ENCODE measurements around the gene UGCG. TPM values are rescaled to one million over a fixed set of nuclear protein-coding genes. Genes with fewer than 3 reads are reported as not detected.

UGCG gene
- total and polyA plus RNA-seq, 7 donors, result 7.2 to 74.6 (median 17.6) TPM

- Histone ChIP-seq H3K4me3 (no peak overlapping the region), H3K27me3 (ENCODE audit: insufficient read depth in 3 of 3, low read length in 2 of 3) (no peaks in the 10 kb centered on the region), H3K36me3 (ENCODE audit: insufficient read depth in 1 of 2, low read depth in 1 of 2) (no peaks in the 10 kb centered on the region), H3K9me3 (no peaks in the 10 kb centered on the region), H3K27ac (no peak overlapping the region), H3K4me1 (peaks cover 6% of the 10 kb centered on the region)
- WGBS, 3 donors, result 24 to 33% (median 24%) methylated on average over 12 of the region's 12 CpGs
- intact Hi-C loops (cut with DNase I), result no loop called here
- ATAC-seq (peak in 3 of 4 donors; percentile 67 to 80 (median 70)), DNase-seq (no peak)
- TF ChIP-seq CTCF (IDR thresholded peaks at IDR 0.05), result no peak
Measured at GRCh38 chr9:111974092-111974681, 77.6 kb downstream of the UGCG start.

- Histone ChIP-seq H3K27me3 (ENCODE audit: insufficient read depth in 3 of 3, low read length in 2 of 3) (no peaks in the 10 kb centered on the region), H3K4me1 (peaks cover 6% of the 10 kb centered on the region), H3K27ac (no peak overlapping the region), H3K9me3 (no peaks in the 10 kb centered on the region), H3K4me3 (no peak overlapping the region), H3K36me3 (ENCODE audit: insufficient read depth in 1 of 2, low read depth in 1 of 2) (no peaks in the 10 kb centered on the region)
- ATAC-seq, result peak; percentile 36 to 69 (median 52)
- 57 to 62% (median 61%) methylated on average over 5 of the region's 5 CpGs for WGBS, 3 donors
- no peak for DNase-seq
- TF ChIP-seq CTCF (IDR thresholded peaks at IDR 0.05), result no peak
- intact Hi-C loops (cut with DNase I), result no loop called here
Measured at GRCh38 chr9:111975709-111976108, 79.1 kb downstream of the UGCG start.

GRCh38 chr9:111978616-111979015 is 82.0 kb downstream of the UGCG start:
- Histone ChIP-seq H3K4me3 (no peak overlapping the region), H3K4me1 (peaks cover 6% of the 10 kb centered on the region), H3K27me3 (ENCODE audit: insufficient read depth in 3 of 3, low read length in 2 of 3) (no peaks in the 10 kb centered on the region), H3K36me3 (ENCODE audit: insufficient read depth in 1 of 2, low read depth in 1 of 2) (no peaks in the 10 kb centered on the region), H3K9me3 (no peaks in the 10 kb centered on the region), H3K27ac (no peak overlapping the region)
- 60 to 70% (median 63%) methylated on average over 4 of the region's 4 CpGs for WGBS, 3 donors
- intact Hi-C loops (cut with DNase I), result no loop called here
- TF ChIP-seq CTCF (IDR thresholded peaks at IDR 0.05), result no peak
- ATAC-seq (no peak), DNase-seq (no peak)

- intact Hi-C loops (cut with DNase I), result no loop called here
- Histone ChIP-seq H3K36me3 (ENCODE audit: insufficient read depth in 1 of 2, low read depth in 1 of 2) (no peaks in the 10 kb centered on the region), H3K4me1 (no peaks in the 10 kb centered on the region), H3K9me3 (no peaks in the 10 kb centered on the region), H3K27ac (no peak overlapping the region), H3K4me3 (no peak overlapping the region), H3K27me3 (ENCODE audit: insufficient read depth in 3 of 3, low read length in 2 of 3) (no peaks in the 10 kb centered on the region)
- DNase-seq (no peak), ATAC-seq (no peak)
- WGBS, 3 donors, result 88 to 98% (median 94%) methylated on average over 3 of the region's 3 CpGs
- no peak for TF ChIP-seq CTCF (IDR thresholded peaks at IDR 0.05)
Measured at GRCh38 chr9:111979561-111979960, 82.9 kb downstream of the UGCG start.

- no peaks in the 10 kb centered on the region for H3K9me3 ChIP-seq
- no peak for TF ChIP-seq CTCF (IDR thresholded peaks at IDR 0.05)
- DNase-seq, result no peak
- no peak overlapping the region for H3K4me3 ChIP-seq
- ATAC-seq, result no peak
- WGBS, 3 donors, result 88 to 91% (median 90%) methylated on average over 4 of the region's 4 CpGs
- H3K27me3 ChIP-seq (ENCODE audit: insufficient read depth in 3 of 3, low read length in 2 of 3), result no peaks in the 10 kb centered on the region
- H3K4me1 ChIP-seq, result no peaks in the 10 kb centered on the region
- intact Hi-C loops (cut with DNase I), result no loop called here
- no peak overlapping the region for H3K27ac ChIP-seq
- no peaks in the 10 kb centered on the region for H3K36me3 ChIP-seq (ENCODE audit: insufficient read depth in 1 of 2, low read depth in 1 of 2)
Measured at GRCh38 chr9:111980398-111980797, 83.8 kb downstream of the UGCG start.
